HepG2 (cell line): ENCODE data around the gene ZNF48. TPM values are rescaled to one million over a fixed set of nuclear protein-coding genes. Genes with fewer than 3 reads are reported as not detected.

Experiments
- ARNT ChIP-seq: fragments of 450-650 bp; IDR thresholded peaks from 2 replicates; pipeline ENCODE4 v1.6.1; 2017
- ETV5 ChIP-seq: IDR thresholded peaks from 2 replicates; pipeline ENCODE4 v1.6.1; 2018; ENCODE audit warnings: missing biosample characterization, missing genetic modification reagents, inconsistent platforms, borderline replicate concordance
- GABPA ChIP-seq, 2 experiments: IDR thresholded peaks; 2 replicates each; pipeline ENCODE4 v1.6.1; 2011 to 2016; ENCODE audit warnings: low read depth in 2 of 2, low read length in 1 of 2, missing biosample characterization in 1 of 2, missing genetic modification characterization in 1 of 2
- NR2C2 ChIP-seq: sonication (generic); formaldehyde crosslinking; IDR thresholded peaks from 2 replicates; pipeline ENCODE4 v1.4.0; 2020; ENCODE audit warnings: missing genetic modification reagents, mild to moderate bottlenecking, moderate library complexity, borderline replicate concordance
- SIN3A ChIP-seq: IDR thresholded peaks from 2 replicates; pipeline ENCODE4 v1.6.1; 2011; ENCODE audit warnings: low read depth, mild to moderate bottlenecking, control low read depth, low read length, borderline replicate concordance
- STAG1 ChIP-seq: sonication (generic); formaldehyde crosslinking; IDR thresholded peaks from 2 replicates; pipeline ENCODE4 v1.4.0; 2020; ENCODE audit warnings: missing genetic modification reagents
- TEAD3 ChIP-seq: optimal IDR thresholded peaks from 2 replicates; pipeline ENCODE3; 2016; ENCODE audit warnings: borderline replicate concordance
- THAP11 ChIP-seq: IDR thresholded peaks from 2 replicates; pipeline ENCODE4 v1.6.1; 2016; ENCODE audit warnings: missing biosample characterization, missing genetic modification reagents
- ZBTB7B ChIP-seq: sonication (generic); formaldehyde crosslinking; IDR thresholded peaks from 2 replicates; pipeline ENCODE4 v1.4.0; 2020; ENCODE audit warnings: missing genetic modification reagents
- ZC3H13 ChIP-seq: sonication (generic); formaldehyde crosslinking; IDR thresholded peaks from 2 replicates; pipeline ENCODE4 v1.8.1; 2023; ENCODE audit warnings: mild to moderate bottlenecking, missing genetic modification reagents, moderate library complexity
- ZNF331 ChIP-seq: sonication (generic); formaldehyde crosslinking; IDR thresholded peaks from 2 replicates; pipeline ENCODE4 v1.4.0; 2020; ENCODE audit warnings: missing genetic modification reagents
- ZNF674 ChIP-seq: sonication (generic); formaldehyde crosslinking; IDR thresholded peaks from 2 replicates; pipeline ENCODE4 v1.5.0; 2020; ENCODE audit warnings: low read depth, mild to moderate bottlenecking, missing genetic modification reagents
- polyA plus RNA-seq, 8 experiments: library from polyadenylated mRNA; depleted of rRNA in 3 of 8; stranded (reverse) in 7 of 8; unstranded in 1 of 8; fragments of >200 nt; fragmentation: Illumina TruSeq in 4 of 8; extraction: Trizol in 4 of 8; gene quantifications; 2 replicates each; pipeline versions ENCODE4 v1.2.1 to v1.2.3, GENCODE V29; 2011 to 2016; ENCODE audit warnings: low read depth in 4 of 8, missing spikeins in 1 of 8, mixed read lengths in 1 of 8; ENCODE audit not compliant: insufficient read depth in 1 of 8
- total RNA-seq, 5 experiments: library from RNA; depleted of rRNA; stranded (reverse); fragments of >200 nt; fragmentation: Illumina TruSeq; extraction: Trizol; gene quantifications; 2 replicates each; pipeline ENCODE4 v1.2.3, GENCODE V29; 2016; ENCODE audit warnings: low read depth in 1 of 5
- TF ChIP-seq, protein P1 (sequence below): sonication (generic); formaldehyde crosslinking; IDR thresholded peaks from 2 replicates; pipeline ENCODE4 v1.8.1; 2023; ENCODE audit warnings: mild to moderate bottlenecking, inconsistent platforms, moderate library complexity, missing genetic modification reagents, borderline replicate concordance
- TF ChIP-seq, protein P2 (sequence below): sonication (generic); formaldehyde crosslinking; IDR thresholded peaks from 2 replicates; pipeline ENCODE4 v1.8.0; 2022; ENCODE audit warnings: mild to moderate bottlenecking, missing genetic modification reagents
- TF ChIP-seq, protein P3 (sequence below): sonication (generic); formaldehyde crosslinking; IDR thresholded peaks from 2 replicates; pipeline ENCODE4 v1.8.0; 2022; ENCODE audit warnings: mild to moderate bottlenecking, missing genetic modification reagents; ENCODE audit not compliant: insufficient replicate concordance
- TF ChIP-seq, protein P4 (sequence below): sonication (generic); formaldehyde crosslinking; IDR thresholded peaks from 2 replicates; pipeline ENCODE4 v1.5.1; 2020; ENCODE audit warnings: mild to moderate bottlenecking, missing genetic modification reagents, borderline replicate concordance
- TF ChIP-seq, protein P5 (sequence below): sonication (generic); formaldehyde crosslinking; IDR thresholded peaks from 2 replicates; pipeline ENCODE4 v1.4.0; 2020; ENCODE audit warnings: missing genetic modification reagents

Gene ZNF48
- total and polyA plus RNA-seq, 2 of the 13 experiments (the other 11 are each of a cell fraction or from before 2014, with no cell fraction given): 9.9 to 12.3 TPM

DNA sequence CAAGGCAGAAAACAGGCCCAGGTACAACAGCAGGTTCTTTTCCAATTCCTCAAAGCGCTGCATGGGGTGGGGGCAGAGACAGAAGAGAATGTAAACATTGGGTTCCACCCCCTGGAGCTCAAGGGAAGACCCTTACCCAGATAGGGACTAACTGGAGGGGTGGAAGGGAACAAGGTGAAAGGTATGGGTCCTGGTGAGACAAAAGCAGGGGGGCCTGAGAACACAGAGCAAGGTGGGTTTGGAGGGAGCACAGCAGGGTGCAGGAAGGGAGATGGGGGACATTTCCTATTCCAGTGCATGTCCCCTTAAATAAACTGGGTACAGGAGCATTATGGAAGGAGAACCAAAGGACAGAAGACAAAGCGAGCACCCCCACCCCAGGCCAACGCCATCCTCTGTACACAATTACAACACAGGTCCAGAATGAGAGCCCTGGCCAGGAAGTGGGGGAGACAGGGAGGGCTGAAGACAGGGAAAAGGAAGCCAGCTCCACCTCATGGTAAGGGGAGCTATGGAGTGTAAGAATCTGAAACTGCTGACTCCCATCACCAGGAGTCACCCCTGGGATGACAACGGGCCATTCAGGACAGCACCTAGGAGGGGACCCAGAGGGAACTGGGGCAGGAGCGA, 38.0 kb upstream of the ZNF48 start (continued):
- TF ChIP-seq, protein P1, sequence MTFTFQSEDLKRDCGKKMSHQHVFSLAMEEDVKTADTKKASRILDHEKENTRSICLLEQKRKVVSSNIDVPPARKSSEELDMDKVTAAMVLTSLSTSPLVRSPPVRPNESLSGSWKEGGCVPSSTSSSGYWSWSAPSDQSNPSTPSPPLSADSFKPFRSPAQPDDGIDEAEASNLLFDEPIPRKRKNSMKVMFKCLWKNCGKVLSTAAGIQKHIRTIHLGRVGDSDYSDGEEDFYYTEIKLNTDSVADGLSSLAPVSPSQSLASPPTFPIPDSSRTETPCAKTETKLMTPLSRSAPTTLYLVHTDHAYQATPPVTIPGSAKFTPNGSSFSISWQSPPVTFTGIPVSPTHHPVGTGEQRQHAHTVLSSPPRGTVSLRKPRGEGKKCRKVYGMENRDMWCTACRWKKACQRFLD: no peak
- TF ChIP-seq ZNF674 (no peak), TEAD3 (CRISPR knock-in tag) (peak; percentile 15), GABPA (IDR thresholded peaks at IDR 0.05; ENCODE audit: low read depth, low read length) (no peak), GABPA (CRISPR knock-in tag; IDR thresholded peaks at IDR 0.05; ENCODE audit: low read depth) (0 out of 2 replicates have a peak, but pooled peaks have one; percentile 9), NR2C2 (CRISPR knock-in tag) (no peak; the same call in 1 of the 2 replicates), ETV5 (CRISPR knock-in tag) (peak; percentile 69; the same call in 1 of the 2 replicates), ZNF331 (CRISPR knock-in tag) (no peak), ZBTB7B (CRISPR knock-in tag) (no peak), STAG1 (CRISPR knock-in tag) (peak; percentile 26), SIN3A (no peak), ARNT (no peak), THAP11 (CRISPR knock-in tag) (no peak), ZC3H13 (CRISPR knock-in tag) (peak; percentile 75; the same call in 1 of the 2 replicates)
- TF ChIP-seq, protein P2, sequence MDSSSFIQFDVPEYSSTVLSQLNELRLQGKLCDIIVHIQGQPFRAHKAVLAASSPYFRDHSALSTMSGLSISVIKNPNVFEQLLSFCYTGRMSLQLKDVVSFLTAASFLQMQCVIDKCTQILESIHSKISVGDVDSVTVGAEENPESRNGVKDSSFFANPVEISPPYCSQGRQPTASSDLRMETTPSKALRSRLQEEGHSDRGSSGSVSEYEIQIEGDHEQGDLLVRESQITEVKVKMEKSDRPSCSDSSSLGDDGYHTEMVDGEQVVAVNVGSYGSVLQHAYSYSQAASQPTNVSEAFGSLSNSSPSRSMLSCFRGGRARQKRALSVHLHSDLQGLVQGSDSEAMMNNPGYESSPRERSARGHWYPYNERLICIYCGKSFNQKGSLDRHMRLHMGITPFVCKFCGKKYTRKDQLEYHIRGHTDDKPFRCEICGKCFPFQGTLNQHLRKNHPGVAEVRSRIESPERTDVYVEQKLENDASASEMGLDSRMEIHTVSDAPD: no peak
- TF ChIP-seq, protein P3, sequence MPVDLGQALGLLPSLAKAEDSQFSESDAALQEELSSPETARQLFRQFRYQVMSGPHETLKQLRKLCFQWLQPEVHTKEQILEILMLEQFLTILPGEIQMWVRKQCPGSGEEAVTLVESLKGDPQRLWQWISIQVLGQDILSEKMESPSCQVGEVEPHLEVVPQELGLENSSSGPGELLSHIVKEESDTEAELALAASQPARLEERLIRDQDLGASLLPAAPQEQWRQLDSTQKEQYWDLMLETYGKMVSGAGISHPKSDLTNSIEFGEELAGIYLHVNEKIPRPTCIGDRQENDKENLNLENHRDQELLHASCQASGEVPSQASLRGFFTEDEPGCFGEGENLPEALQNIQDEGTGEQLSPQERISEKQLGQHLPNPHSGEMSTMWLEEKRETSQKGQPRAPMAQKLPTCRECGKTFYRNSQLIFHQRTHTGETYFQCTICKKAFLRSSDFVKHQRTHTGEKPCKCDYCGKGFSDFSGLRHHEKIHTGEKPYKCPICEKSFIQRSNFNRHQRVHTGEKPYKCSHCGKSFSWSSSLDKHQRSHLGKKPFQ: no peak
- TF ChIP-seq, protein P4, sequence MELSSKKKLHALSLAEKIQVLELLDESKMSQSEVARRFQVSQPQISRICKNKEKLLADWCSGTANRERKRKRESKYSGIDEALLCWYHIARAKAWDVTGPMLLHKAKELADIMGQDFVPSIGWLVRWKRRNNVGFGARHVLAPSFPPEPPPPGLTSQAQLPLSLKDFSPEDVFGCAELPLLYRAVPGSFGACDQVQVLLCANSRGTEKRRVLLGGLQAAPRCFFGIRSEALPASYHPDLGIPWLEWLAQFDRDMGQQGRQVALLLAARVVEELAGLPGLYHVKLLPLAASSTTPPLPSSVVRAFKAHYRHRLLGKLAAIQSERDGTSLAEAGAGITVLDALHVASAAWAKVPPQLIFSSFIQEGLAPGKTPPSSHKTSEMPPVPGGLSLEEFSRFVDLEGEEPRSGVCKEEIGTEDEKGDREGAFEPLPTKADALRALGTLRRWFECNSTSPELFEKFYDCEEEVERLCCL (CRISPR knock-in tag): no peak
- TF ChIP-seq, protein P5, sequence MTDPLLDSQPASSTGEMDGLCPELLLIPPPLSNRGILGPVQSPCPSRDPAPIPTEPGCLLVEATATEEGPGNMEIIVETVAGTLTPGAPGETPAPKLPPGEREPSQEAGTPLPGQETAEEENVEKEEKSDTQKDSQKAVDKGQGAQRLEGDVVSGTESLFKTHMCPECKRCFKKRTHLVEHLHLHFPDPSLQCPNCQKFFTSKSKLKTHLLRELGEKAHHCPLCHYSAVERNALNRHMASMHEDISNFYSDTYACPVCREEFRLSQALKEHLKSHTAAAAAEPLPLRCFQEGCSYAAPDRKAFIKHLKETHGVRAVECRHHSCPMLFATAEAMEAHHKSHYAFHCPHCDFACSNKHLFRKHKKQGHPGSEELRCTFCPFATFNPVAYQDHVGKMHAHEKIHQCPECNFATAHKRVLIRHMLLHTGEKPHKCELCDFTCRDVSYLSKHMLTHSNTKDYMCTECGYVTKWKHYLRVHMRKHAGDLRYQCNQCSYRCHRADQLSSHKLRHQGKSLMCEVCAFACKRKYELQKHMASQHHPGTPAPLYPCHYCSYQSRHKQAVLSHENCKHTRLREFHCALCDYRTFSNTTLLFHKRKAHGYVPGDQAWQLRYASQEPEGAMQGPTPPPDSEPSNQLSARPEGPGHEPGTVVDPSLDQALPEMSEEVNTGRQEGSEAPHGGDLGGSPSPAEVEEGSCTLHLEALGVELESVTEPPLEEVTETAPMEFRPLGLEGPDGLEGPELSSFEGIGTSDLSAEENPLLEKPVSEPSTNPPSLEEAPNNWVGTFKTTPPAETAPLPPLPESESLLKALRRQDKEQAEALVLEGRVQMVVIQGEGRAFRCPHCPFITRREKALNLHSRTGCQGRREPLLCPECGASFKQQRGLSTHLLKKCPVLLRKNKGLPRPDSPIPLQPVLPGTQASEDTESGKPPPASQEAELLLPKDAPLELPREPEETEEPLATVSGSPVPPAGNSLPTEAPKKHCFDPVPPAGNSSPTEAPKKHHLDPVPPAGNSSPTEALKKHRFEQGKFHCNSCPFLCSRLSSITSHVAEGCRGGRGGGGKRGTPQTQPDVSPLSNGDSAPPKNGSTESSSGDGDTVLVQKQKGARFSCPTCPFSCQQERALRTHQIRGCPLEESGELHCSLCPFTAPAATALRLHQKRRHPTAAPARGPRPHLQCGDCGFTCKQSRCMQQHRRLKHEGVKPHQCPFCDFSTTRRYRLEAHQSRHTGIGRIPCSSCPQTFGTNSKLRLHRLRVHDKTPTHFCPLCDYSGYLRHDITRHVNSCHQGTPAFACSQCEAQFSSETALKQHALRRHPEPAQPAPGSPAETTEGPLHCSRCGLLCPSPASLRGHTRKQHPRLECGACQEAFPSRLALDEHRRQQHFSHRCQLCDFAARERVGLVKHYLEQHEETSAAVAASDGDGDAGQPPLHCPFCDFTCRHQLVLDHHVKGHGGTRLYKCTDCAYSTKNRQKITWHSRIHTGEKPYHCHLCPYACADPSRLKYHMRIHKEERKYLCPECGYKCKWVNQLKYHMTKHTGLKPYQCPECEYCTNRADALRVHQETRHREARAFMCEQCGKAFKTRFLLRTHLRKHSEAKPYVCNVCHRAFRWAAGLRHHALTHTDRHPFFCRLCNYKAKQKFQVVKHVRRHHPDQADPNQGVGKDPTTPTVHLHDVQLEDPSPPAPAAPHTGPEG (CRISPR knock-in tag): no peak
